KMS-11 (cell line): ENCODE measurements around the gene KHK.

Experiments used
- H2AFZ ChIP-seq: fragments of 200-600 bp; sonication (generic); 2 replicates; pipeline ENCODE4 v1.6.1; 2016; ENCODE audit warnings: antibody characterized with exemption, mixed run types, low read depth
- H3K27ac ChIP-seq: fragments of 200-600 bp; sonication (generic); 2 replicates; pipeline ENCODE4 v1.6.1; 2016; ENCODE audit warnings: mild to moderate bottlenecking, mixed run types
- H3K27me3 ChIP-seq: fragments of 200-600 bp; sonication (generic); 2 replicates; pipeline ENCODE4 v1.6.1; 2017; ENCODE audit warnings: mild to moderate bottlenecking, low read depth, mixed run types, moderate library complexity; ENCODE audit not compliant: insufficient read depth
- H3K36me3 ChIP-seq: fragments of 200-600 bp; sonication (generic); 2 replicates; pipeline ENCODE4 v1.6.1; 2017; ENCODE audit warnings: mild to moderate bottlenecking, mixed run types; ENCODE audit not compliant: insufficient read depth
- H3K4me1 ChIP-seq: fragments of 200-600 bp; sonication (generic); 2 replicates; pipeline ENCODE4 v1.6.1; 2016; ENCODE audit warnings: mild to moderate bottlenecking, low read depth, mixed run types; ENCODE audit not compliant: poor library complexity, severe bottlenecking
- H3K4me2 ChIP-seq: fragments of 200-600 bp; sonication (generic); 2 replicates; pipeline ENCODE4 v1.7.0; 2016; ENCODE audit warnings: mild to moderate bottlenecking, mixed run types
- H3K4me3 ChIP-seq: fragments of 200-600 bp; sonication (generic); IDR thresholded peaks from 2 replicates; pipeline ENCODE4 v1.6.1; 2017; ENCODE audit warnings: low read depth, low read length, mixed read lengths; ENCODE audit not compliant: insufficient read depth
- H3K79me2 ChIP-seq: fragments of 200-600 bp; sonication (generic); 2 replicates; pipeline ENCODE4 v1.6.1; 2016; ENCODE audit warnings: low read depth, mixed run types; ENCODE audit not compliant: insufficient read depth
- H3K9ac ChIP-seq: fragments of 200-600 bp; sonication (generic); 2 replicates; pipeline ENCODE4 v1.6.1; 2016; ENCODE audit warnings: mild to moderate bottlenecking, mixed run types
- H4K20me1 ChIP-seq: fragments of 200-600 bp; sonication (generic); 2 replicates; pipeline ENCODE4 v1.6.1; 2016; ENCODE audit warnings: mild to moderate bottlenecking, mixed run types; ENCODE audit not compliant: insufficient read depth
- TF ChIP-seq, protein P1 (sequence below): fragments of 200-600 bp; sonication (generic); conservative IDR thresholded peaks from 2 replicates; pipeline ENCODE4 v1.6.1; 2017; ENCODE audit warnings: low read depth, mild to moderate bottlenecking, antibody characterized with exemption, low read length, moderate library complexity, mixed read lengths

KHK gene

DNA sequence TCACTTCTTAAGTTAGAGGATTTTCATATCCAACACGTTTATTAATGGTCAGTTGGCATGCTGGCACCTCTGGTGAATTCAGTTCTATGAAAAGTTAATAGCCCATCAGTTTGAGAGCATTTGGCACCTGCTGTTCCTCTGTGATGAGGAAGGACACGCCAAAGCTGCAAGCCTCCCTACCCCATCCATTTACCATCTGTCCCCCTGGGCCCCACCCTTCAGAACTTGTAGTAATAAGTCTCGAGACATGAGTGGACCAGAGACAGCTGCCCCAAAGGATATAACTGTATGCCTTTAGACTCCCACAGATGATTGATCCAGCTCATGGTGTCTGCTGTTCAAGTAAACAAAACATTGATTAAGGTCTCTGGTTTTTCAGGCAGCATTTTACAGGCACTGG, 21.4 kb upstream of the KHK start:
- Histone ChIP-seq H3K27ac (no peak overlapping the region), H3K27me3 (no peaks in the 10 kb centered on the region), H3K36me3 (no peaks in the 10 kb centered on the region), H3K9ac (no peak overlapping the region), H3K4me2 (no peak overlapping the region), H3K4me1 (peaks cover 6% of the 10 kb centered on the region), H3K79me2 (peaks cover 7% of the 10 kb centered on the region), H3K4me3 (no peak overlapping the region), H2AFZ (no peak overlapping the region), H4K20me1 (no peaks in the 10 kb centered on the region)
- TF ChIP-seq, protein P1, sequence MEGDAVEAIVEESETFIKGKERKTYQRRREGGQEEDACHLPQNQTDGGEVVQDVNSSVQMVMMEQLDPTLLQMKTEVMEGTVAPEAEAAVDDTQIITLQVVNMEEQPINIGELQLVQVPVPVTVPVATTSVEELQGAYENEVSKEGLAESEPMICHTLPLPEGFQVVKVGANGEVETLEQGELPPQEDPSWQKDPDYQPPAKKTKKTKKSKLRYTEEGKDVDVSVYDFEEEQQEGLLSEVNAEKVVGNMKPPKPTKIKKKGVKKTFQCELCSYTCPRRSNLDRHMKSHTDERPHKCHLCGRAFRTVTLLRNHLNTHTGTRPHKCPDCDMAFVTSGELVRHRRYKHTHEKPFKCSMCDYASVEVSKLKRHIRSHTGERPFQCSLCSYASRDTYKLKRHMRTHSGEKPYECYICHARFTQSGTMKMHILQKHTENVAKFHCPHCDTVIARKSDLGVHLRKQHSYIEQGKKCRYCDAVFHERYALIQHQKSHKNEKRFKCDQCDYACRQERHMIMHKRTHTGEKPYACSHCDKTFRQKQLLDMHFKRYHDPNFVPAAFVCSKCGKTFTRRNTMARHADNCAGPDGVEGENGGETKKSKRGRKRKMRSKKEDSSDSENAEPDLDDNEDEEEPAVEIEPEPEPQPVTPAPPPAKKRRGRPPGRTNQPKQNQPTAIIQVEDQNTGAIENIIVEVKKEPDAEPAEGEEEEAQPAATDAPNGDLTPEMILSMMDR, result no peak

DNA sequence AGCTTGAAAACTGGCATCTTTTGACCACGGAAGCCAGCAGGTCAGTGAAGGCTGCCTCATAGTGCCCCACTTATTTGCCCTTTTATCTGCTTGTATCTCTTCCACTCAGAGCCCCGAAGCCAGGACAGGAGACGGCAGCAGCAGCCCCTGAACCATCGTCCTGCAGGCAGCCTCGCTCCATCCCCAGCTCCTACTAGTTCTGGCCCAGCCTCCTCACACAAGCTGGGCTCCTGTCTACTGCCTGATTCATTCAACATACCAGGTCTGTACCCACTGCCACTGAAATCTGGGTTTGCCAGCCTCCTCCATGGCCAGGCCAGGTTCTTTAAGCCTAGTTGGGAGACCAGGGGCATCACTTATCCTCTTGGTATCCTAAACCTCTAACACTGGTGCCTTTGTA, 19.2 kb upstream of the KHK start:
- Histone ChIP-seq H3K36me3 (no peaks in the 10 kb centered on the region), H4K20me1 (no peaks in the 10 kb centered on the region), H3K27me3 (no peaks in the 10 kb centered on the region), H2AFZ (no peak overlapping the region), H3K79me2 (peaks cover 20% of the 10 kb centered on the region), H3K4me2 (no peak overlapping the region), H3K4me3 (no peak overlapping the region), H3K9ac (no peak overlapping the region), H3K4me1 (peaks cover 17% of the 10 kb centered on the region), H3K27ac (no peak overlapping the region)
- TF ChIP-seq, protein P1, result no peak

DNA sequence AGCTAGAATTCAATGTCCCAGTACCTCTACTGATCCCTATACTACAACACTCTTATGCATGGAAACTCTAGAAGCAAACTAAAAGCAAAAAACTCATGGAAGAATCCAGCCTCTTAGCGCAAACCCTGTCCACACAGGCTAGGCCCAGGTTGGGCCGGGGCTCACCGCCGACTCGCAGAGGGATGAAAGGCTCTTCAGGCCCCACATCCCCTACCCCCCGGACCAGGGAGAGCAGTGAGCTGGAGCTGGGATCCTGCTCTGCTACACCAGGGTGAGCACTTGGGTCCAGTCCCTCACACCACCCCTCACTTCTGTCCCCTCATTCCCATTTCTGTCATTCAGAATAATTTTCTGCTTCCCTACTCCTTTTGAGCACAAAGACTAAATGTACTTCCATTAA, 17.1 kb upstream of the KHK start:
- Histone ChIP-seq H3K4me2 (no peak overlapping the region; the same call in 1 of the 2 replicates), H3K27ac (no peak overlapping the region), H3K36me3 (no peaks in the 10 kb centered on the region), H2AFZ (no peak overlapping the region), H4K20me1 (no peaks in the 10 kb centered on the region), H3K27me3 (no peaks in the 10 kb centered on the region), H3K9ac (no peak overlapping the region), H3K4me3 (no peak overlapping the region), H3K4me1 (peaks cover 19% of the 10 kb centered on the region), H3K79me2 (peaks cover 20% of the 10 kb centered on the region)
- TF ChIP-seq, protein P1, result no peak

DNA sequence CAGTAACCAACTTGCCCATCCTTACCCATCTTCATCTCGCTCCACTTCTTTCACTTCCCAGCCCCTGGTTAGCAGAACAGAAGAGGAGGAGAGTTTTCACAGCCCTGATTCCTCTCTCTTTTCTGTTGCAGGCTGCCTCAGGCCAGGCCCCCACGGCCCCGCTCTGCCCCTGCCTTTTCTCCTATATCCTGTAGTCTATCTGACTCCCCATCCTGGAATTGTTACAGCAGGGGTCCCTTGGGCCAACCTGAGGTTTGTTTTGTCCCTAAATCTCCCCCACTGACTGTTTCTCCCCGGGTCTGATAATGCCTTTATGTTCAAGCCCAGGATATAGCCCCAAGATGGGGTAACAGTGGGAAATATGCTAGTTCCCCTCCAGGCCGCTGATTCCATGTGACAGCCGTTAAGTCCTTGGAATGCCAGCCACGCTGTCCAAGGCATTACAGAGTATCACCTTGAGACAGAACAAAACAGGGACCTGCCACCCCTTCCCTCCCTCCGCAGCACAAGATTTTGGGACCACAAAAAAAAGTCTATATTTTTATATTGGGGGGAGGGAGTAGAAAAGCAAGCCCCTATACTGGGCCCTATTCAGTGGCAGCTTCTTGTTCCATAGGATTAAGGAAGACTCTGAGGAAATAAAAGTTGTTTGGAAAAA, 16.5 kb upstream of the KHK start:
- TF ChIP-seq, protein P1, result no peak
- Histone ChIP-seq H3K9ac (no peak overlapping the region), H3K36me3 (no peaks in the 10 kb centered on the region), H3K4me3 (no peak overlapping the region), H2AFZ (no peak overlapping the region), H3K79me2 (peaks cover 20% of the 10 kb centered on the region), H4K20me1 (no peaks in the 10 kb centered on the region), H3K27me3 (no peaks in the 10 kb centered on the region), H3K27ac (no peak overlapping the region), H3K4me1 (peaks cover 23% of the 10 kb centered on the region), H3K4me2 (peak overlapping the region; percentile 84)
